IMR-90 (cell line): ENCODE results near the gene SCFD1. TPM values are rescaled to one million over a fixed set of nuclear protein-coding genes. Genes with fewer than 3 reads are reported as not detected.

Experiments used
- ATAC-seq: fragments of 200-7000 bp; cut with Tn5 transposase; 2 replicates; pipeline ENCODE4 v1.9.1; 2020; ENCODE audit warnings: low read depth, mild to moderate bottlenecking, moderate library complexity
- BruUV-seq: library from RNA; stranded (reverse); fragments of 400-500 nt; replicated peaks from 2 replicates; lab custom pipeline; 2021; lab: Mats Ljungman, UMichigan
- CTCF ChIA-PET: fragments of 300-600 bp; formaldehyde crosslinking; extraction: SDS; loops from one replicate; lab custom pipeline; 2021; ENCODE audit warnings: antibody characterized with exemption; lab: Yijun Ruan, JAX
- POLR2A ChIA-PET: fragments of 300-600 bp; sonication (Branson Sonifier 250); formaldehyde crosslinking; loops from one replicate; lab custom pipeline; 2022; ENCODE audit warnings: antibody characterized with exemption; ENCODE audit not compliant: unreplicated experiment; lab: Charles Lee
- DNase-seq: peaks from one replicate; pipeline ENCODE4 v3.0.0; 2013
- H2AFZ ChIP-seq: replicated peaks from 2 replicates; pipeline ENCODE3; 2013; ENCODE audit warnings: low read length, mild to moderate bottlenecking; ENCODE audit not compliant: poor library complexity
- H2AK5ac ChIP-seq: 2 replicates; pipeline ENCODE4 v1.6.1; 2013; ENCODE audit warnings: low read depth, low read length, inconsistent platforms
- H2AK9ac ChIP-seq: replicated peaks from 2 replicates; pipeline ENCODE3; 2013; ENCODE audit warnings: mild to moderate bottlenecking, low read depth, low read length, moderate library complexity; ENCODE audit not compliant: poor library complexity
- H2BK120ac ChIP-seq: 2 replicates; pipeline ENCODE4 v1.6.1; 2013; ENCODE audit warnings: low read depth, low read length, inconsistent platforms
- H2BK15ac ChIP-seq: 3 replicates; pipeline ENCODE4 v1.6.1; 2013; ENCODE audit warnings: low read depth, low read length, inconsistent platforms
- H2BK20ac ChIP-seq: 2 replicates; pipeline ENCODE4 v1.6.1; 2013; ENCODE audit warnings: low read depth, mild to moderate bottlenecking, inconsistent platforms, low read length, moderate library complexity
- H2BK5ac ChIP-seq: 2 replicates; pipeline ENCODE4 v1.6.1; 2013; ENCODE audit warnings: mild to moderate bottlenecking, low read depth, low read length, inconsistent platforms; ENCODE audit not compliant: poor library complexity, severe bottlenecking
- H3K14ac ChIP-seq: replicated peaks from 2 replicates; pipeline ENCODE4 v1.6.1; 2013; ENCODE audit warnings: low read depth, low read length, inconsistent platforms
- H3K18ac ChIP-seq: 2 replicates; pipeline ENCODE4 v1.6.1; 2013; ENCODE audit warnings: low read depth, low read length, control low read depth
- H3K23ac ChIP-seq: 2 replicates; pipeline ENCODE4 v1.6.1; 2013; ENCODE audit warnings: low read depth, low read length, inconsistent platforms
- H3K27ac ChIP-seq: 2 replicates; pipeline ENCODE4 v1.5.1; 2013; ENCODE audit warnings: mild to moderate bottlenecking, control low read depth, low read length; ENCODE audit not compliant: insufficient read depth
- H3K27me3 ChIP-seq: 2 replicates; pipeline ENCODE4 v1.6.1; 2013; ENCODE audit warnings: low read length; ENCODE audit not compliant: control insufficient read depth, insufficient read depth
- H3K36me3 ChIP-seq: 2 replicates; pipeline ENCODE4 v1.6.1; 2013; ENCODE audit warnings: low read length, mixed read lengths; ENCODE audit not compliant: control insufficient read depth, insufficient read depth
- H3K4ac ChIP-seq: 2 replicates; pipeline ENCODE4 v1.6.1; 2013; ENCODE audit warnings: low read depth, low read length, inconsistent platforms
- H3K4me1 ChIP-seq: 2 replicates; pipeline ENCODE4 v1.6.1; 2013; ENCODE audit warnings: low read length, mixed read lengths; ENCODE audit not compliant: control insufficient read depth, insufficient read depth
- H3K4me2 ChIP-seq: 2 replicates; pipeline ENCODE4 v1.6.1; 2013; ENCODE audit warnings: low read depth, mild to moderate bottlenecking, control low read depth, low read length, moderate library complexity
- H3K4me3 ChIP-seq: 2 replicates; pipeline ENCODE4 v1.5.1; 2013; ENCODE audit warnings: low read depth, mild to moderate bottlenecking, control low read depth, low read length, moderate library complexity; ENCODE audit not compliant: insufficient read depth
- H3K56ac ChIP-seq: 2 replicates; pipeline ENCODE4 v1.6.1; 2013; ENCODE audit warnings: low read length, inconsistent platforms; ENCODE audit not compliant: insufficient read depth; ENCODE audit errors: extremely low read depth
- H3K79me1 ChIP-seq, 2 experiments: 2 replicates each; pipeline ENCODE4 v1.6.1; 2013; ENCODE audit warnings: low read length in 2 of 2, inconsistent platforms in 1 of 2, low read depth in 1 of 2
- H3K9ac ChIP-seq: 2 replicates; pipeline ENCODE4 v1.6.1; 2013; ENCODE audit warnings: low read depth, low read length, control low read depth
- H3K9me1 ChIP-seq: 2 replicates; pipeline ENCODE4 v1.6.1; 2013; ENCODE audit warnings: low read length, inconsistent platforms; ENCODE audit not compliant: insufficient read depth
- H3K9me3 ChIP-seq: 2 replicates; pipeline ENCODE4 v1.6.1; 2013; ENCODE audit warnings: low read length; ENCODE audit not compliant: control insufficient read depth, insufficient read depth
- H4K20me1 ChIP-seq: 2 replicates; pipeline ENCODE4 v1.6.1; 2013; ENCODE audit warnings: low read length, inconsistent platforms; ENCODE audit not compliant: insufficient read depth
- H4K5ac ChIP-seq: 2 replicates; pipeline ENCODE4 v1.6.1; 2013; ENCODE audit warnings: mild to moderate bottlenecking, low read depth, low read length, control low read depth
- H4K8ac ChIP-seq, 2 experiments: 2 replicates each; pipeline ENCODE4 v1.6.1; 2013; ENCODE audit warnings: low read depth in 2 of 2, low read length in 2 of 2, control low read depth in 1 of 2, inconsistent platforms in 1 of 2
- H4K91ac ChIP-seq: 2 replicates; pipeline ENCODE4 v1.6.1; 2013; ENCODE audit warnings: low read depth, low read length, inconsistent platforms; ENCODE audit not compliant: insufficient read depth
- CEBPB ChIP-seq: IDR thresholded peaks from 2 replicates; pipeline ENCODE4 v1.6.1; 2012; ENCODE audit warnings: low read depth, low read length, improper control_type of control experiment
- MAFK ChIP-seq: IDR thresholded peaks from 2 replicates; pipeline ENCODE4 v1.6.1; 2012; ENCODE audit warnings: low read depth, low read length, improper control_type of control experiment
- MAZ ChIP-seq: IDR thresholded peaks from 2 replicates; pipeline ENCODE4 v1.6.1; 2012; ENCODE audit warnings: low read depth, mild to moderate bottlenecking, low read length, improper control_type of control experiment, moderate library complexity, borderline replicate concordance
- MXI1 ChIP-seq: IDR thresholded peaks from 2 replicates; pipeline ENCODE4 v1.6.1; 2012; ENCODE audit warnings: low read depth, mild to moderate bottlenecking, low read length, moderate library complexity, borderline replicate concordance
- NFE2L2 ChIP-seq: fragments of 150-350 bp; IDR thresholded peaks from 2 replicates; pipeline ENCODE4 v1.6.1; 2016; ENCODE audit warnings: low read depth, mild to moderate bottlenecking, low read length
- POLR2A ChIP-seq: IDR thresholded peaks from 2 replicates; pipeline ENCODE4 v1.6.1; 2012; ENCODE audit warnings: mild to moderate bottlenecking, low read depth, low read length
- RAD21 ChIP-seq: IDR thresholded peaks from 2 replicates; pipeline ENCODE4 v1.6.1; 2012; ENCODE audit warnings: low read length, improper control_type of control experiment
- RCOR1 ChIP-seq: IDR thresholded peaks from 2 replicates; pipeline ENCODE4 v1.6.1; 2012; ENCODE audit warnings: mild to moderate bottlenecking, low read length, improper control_type of control experiment; ENCODE audit not compliant: insufficient replicate concordance
- RFX5 ChIP-seq: IDR thresholded peaks from 2 replicates; pipeline ENCODE4 v1.8.0; 2012; ENCODE audit warnings: low read depth, mild to moderate bottlenecking, low read length, moderate library complexity
- SMC3 ChIP-seq: fragments of 150-350 bp; IDR thresholded peaks from 2 replicates; pipeline ENCODE4 v1.6.1; 2016; ENCODE audit warnings: low read depth, mild to moderate bottlenecking, antibody characterized with exemption, low read length, moderate library complexity
- WGBS, 2 experiments: methylation state at CpG; one replicate each; pipeline versions ENCODE4 v1.1.5 to v1.1.7; 2013; ENCODE audit warnings: missing lambda C conversion rate in 2 of 2; ENCODE audit not compliant: insufficient read length in 1 of 2; ENCODE audit errors: extremely low coverage in 2 of 2; 5-methylcytosine and 5-hydroxymethylcytosine counted together
- dilution Hi-C: fragments of 300-500 bp; cut with HindIII; formaldehyde crosslinking; loops from one replicate; pipeline ENCODE4 v1.14.3; 2018; ENCODE audit warnings: low sequenced_read_pairs; ENCODE audit not compliant: unreplicated experiment
- in situ Hi-C: fragments of 300-500 bp; cut with MboI; formaldehyde crosslinking; loops from 3 replicates; pipeline ENCODE4 v1.14.3; 2019; ENCODE audit warnings: low sequenced_read_pairs, inconsistent platforms, mixed read lengths
- intact Hi-C: fragments of 100-400 bp; cut with micrococcal nuclease; formaldehyde crosslinking; loops from 2 replicates; pipeline ENCODE4 v1.10.0; 2022
- polyA plus RNA-seq, 3 experiments: library from polyadenylated mRNA; depleted of rRNA; stranded (reverse); fragments of >200 nt; gene quantifications; 2 replicates each; pipeline ENCODE4 v1.2.3, GENCODE V29; 2012; ENCODE audit warnings: low replicate concordance in 1 of 3
- total RNA-seq: library from RNA; depleted of rRNA; stranded (reverse); fragments of >200 nt; gene quantifications from 2 replicates; pipeline ENCODE4 v1.2.3, GENCODE V29; 2012
- TF ChIP-seq, protein P1 (sequence below): conservative IDR thresholded peaks from 2 replicates; pipeline ENCODE4 v1.5.1; 2012; ENCODE audit warnings: mild to moderate bottlenecking, low read depth, low read length, improper control_type of control experiment
- TF ChIP-seq, protein P2 (sequence below): fragments of 150-350 bp; IDR thresholded peaks from 2 replicates; pipeline ENCODE4 v1.6.1; 2017; ENCODE audit warnings: mild to moderate bottlenecking, antibody characterized with exemption, low read length, low read depth
- TF ChIP-seq, protein P3 (sequence below): fragments of 150-350 bp; IDR thresholded peaks from 2 replicates; pipeline ENCODE4 v1.6.1; 2016; ENCODE audit warnings: low read depth, mild to moderate bottlenecking, low read length, moderate library complexity, borderline replicate concordance

The SCFD1 gene
- total and polyA plus RNA-seq, 2 of the 4 experiments (the other 2 are of a cell fraction) = 51.4 to 74.0 TPM

DNA sequence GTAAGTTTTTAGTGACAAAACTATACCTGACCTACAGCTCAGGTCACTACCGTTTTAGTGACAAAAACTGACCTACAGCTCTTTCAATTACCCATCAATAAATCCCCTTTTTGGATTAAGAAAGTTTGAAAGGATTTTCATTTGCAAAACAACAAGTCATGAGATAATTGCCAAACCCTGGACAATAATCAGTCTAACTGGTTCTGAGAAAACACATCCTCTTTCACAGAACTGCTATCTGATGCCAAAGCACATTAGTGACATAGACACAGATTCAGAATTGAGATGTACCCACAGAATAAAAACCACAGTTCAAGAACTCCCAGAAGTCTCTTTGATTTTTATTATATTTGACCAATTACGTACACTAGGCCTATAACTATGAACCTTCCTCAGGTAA, 126.2 kb downstream of the SCFD1 start:
- no peak overlapping the region for H3K18ac ChIP-seq
- no peak for DNase-seq
- H2BK120ac ChIP-seq = no peak overlapping the region
- H3K79me1 ChIP-seq = no peaks in the 10 kb centered on the region
- dilution Hi-C loops = no loop called here
- TF ChIP-seq MAFK (no peak), RAD21 (no peak), CEBPB (no peak), MAZ (no peak), POLR2A (no peak), RFX5 (no peak), NFE2L2 (no peak), SMC3 (no peak), RCOR1 (no peak), MXI1 (no peak)
- TF ChIP-seq, protein P1, sequence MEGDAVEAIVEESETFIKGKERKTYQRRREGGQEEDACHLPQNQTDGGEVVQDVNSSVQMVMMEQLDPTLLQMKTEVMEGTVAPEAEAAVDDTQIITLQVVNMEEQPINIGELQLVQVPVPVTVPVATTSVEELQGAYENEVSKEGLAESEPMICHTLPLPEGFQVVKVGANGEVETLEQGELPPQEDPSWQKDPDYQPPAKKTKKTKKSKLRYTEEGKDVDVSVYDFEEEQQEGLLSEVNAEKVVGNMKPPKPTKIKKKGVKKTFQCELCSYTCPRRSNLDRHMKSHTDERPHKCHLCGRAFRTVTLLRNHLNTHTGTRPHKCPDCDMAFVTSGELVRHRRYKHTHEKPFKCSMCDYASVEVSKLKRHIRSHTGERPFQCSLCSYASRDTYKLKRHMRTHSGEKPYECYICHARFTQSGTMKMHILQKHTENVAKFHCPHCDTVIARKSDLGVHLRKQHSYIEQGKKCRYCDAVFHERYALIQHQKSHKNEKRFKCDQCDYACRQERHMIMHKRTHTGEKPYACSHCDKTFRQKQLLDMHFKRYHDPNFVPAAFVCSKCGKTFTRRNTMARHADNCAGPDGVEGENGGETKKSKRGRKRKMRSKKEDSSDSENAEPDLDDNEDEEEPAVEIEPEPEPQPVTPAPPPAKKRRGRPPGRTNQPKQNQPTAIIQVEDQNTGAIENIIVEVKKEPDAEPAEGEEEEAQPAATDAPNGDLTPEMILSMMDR = no peak
- TF ChIP-seq, protein P2, sequence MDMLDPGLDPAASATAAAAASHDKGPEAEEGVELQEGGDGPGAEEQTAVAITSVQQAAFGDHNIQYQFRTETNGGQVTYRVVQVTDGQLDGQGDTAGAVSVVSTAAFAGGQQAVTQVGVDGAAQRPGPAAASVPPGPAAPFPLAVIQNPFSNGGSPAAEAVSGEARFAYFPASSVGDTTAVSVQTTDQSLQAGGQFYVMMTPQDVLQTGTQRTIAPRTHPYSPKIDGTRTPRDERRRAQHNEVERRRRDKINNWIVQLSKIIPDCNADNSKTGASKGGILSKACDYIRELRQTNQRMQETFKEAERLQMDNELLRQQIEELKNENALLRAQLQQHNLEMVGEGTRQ = no peak
- TF ChIP-seq, protein P3, sequence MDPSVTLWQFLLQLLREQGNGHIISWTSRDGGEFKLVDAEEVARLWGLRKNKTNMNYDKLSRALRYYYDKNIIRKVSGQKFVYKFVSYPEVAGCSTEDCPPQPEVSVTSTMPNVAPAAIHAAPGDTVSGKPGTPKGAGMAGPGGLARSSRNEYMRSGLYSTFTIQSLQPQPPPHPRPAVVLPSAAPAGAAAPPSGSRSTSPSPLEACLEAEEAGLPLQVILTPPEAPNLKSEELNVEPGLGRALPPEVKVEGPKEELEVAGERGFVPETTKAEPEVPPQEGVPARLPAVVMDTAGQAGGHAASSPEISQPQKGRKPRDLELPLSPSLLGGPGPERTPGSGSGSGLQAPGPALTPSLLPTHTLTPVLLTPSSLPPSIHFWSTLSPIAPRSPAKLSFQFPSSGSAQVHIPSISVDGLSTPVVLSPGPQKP = no peak
- no peak overlapping the region for H3K4me3 ChIP-seq
- H3K27me3 ChIP-seq = peaks cover 19% of the 10 kb centered on the region
- ATAC-seq = no peak
- H3K27ac ChIP-seq = no peak overlapping the region
- no peak overlapping the region for H2BK15ac ChIP-seq
- H2BK20ac ChIP-seq = no peak overlapping the region
- POLR2A ChIA-PET = no interaction called here
- H4K8ac ChIP-seq = no peak overlapping the region
- no peak overlapping the region for H4K5ac ChIP-seq
- CTCF ChIA-PET = no interaction called here
- no peak overlapping the region for H2AFZ ChIP-seq
- intact Hi-C loops = no loop called here
- H3K9me1 ChIP-seq = no peaks in the 10 kb centered on the region; the same call in 1 of the 2 replicates
- no peak overlapping the region for H3K4ac ChIP-seq
- no peak overlapping the region for H3K4me2 ChIP-seq
- no peak overlapping the region for H2AK5ac ChIP-seq
- no peaks in the 10 kb centered on the region for H3K36me3 ChIP-seq
- no peak overlapping the region for H2BK5ac ChIP-seq
- H3K4me1 ChIP-seq = no peaks in the 10 kb centered on the region
- H3K9ac ChIP-seq = no peak overlapping the region
- no peak overlapping the region for H3K56ac ChIP-seq
- no peak overlapping the region for H3K23ac ChIP-seq
- H3K9me3 ChIP-seq = no peaks in the 10 kb centered on the region
- in situ Hi-C loops = no loop called here
- no peaks in the 10 kb centered on the region for H4K20me1 ChIP-seq
- H4K91ac ChIP-seq = no peak overlapping the region
- no TSS peak for BruUV-seq
- H2AK9ac ChIP-seq = no peak overlapping the region
- no CpG with 5 or more reads among the region's 2 CpGs for WGBS, 2 experiments
- no peak overlapping the region for H3K14ac ChIP-seq
